ENCODE data around the gene CCR5. TPM values are rescaled to one million over a fixed set of nuclear protein-coding genes. Genes with fewer than 3 reads are reported as not detected.

Gene CCR5
- total RNA-seq, 4 donors from 2014 or later = 0.66 to 1.7 (median 1.1) TPM

DNA sequence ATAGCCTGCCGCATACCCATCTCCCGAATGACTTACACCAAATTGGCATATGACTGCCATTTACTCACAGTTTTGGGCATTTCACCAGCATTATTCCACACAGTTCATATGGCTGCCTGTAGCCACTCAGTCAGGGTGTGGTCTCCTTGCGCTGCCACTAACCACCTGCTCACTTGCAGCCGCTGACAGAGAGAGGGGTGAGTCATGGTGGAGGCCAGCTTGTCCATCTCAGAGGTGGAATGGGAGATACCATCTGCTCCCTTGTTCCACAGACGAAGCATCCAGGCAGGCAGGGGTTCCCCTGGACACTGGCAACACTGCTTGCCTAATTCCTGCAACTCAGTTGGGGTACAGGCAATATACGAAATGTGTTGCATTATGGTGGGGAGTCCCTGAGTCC, 51.9 kb downstream of the CCR5 start:
- Histone ChIP-seq H3K36me3 (no peaks in the 10 kb centered on the region), H3K4me3 (no peak overlapping the region), H3K27ac (no peak overlapping the region), H3K9me3 (no peaks in the 10 kb centered on the region), H3K27me3 (no peaks in the 10 kb centered on the region), H3K4me1 (no peaks in the 10 kb centered on the region)
- TF ChIP-seq, protein P1, sequence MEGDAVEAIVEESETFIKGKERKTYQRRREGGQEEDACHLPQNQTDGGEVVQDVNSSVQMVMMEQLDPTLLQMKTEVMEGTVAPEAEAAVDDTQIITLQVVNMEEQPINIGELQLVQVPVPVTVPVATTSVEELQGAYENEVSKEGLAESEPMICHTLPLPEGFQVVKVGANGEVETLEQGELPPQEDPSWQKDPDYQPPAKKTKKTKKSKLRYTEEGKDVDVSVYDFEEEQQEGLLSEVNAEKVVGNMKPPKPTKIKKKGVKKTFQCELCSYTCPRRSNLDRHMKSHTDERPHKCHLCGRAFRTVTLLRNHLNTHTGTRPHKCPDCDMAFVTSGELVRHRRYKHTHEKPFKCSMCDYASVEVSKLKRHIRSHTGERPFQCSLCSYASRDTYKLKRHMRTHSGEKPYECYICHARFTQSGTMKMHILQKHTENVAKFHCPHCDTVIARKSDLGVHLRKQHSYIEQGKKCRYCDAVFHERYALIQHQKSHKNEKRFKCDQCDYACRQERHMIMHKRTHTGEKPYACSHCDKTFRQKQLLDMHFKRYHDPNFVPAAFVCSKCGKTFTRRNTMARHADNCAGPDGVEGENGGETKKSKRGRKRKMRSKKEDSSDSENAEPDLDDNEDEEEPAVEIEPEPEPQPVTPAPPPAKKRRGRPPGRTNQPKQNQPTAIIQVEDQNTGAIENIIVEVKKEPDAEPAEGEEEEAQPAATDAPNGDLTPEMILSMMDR (IDR thresholded peaks at IDR 0.05) = no peak
- no peak for TF ChIP-seq POLR2A (IDR thresholded peaks at IDR 0.05)
- DNase-seq = peak in 1 of 3 donors; percentile 67

DNA sequence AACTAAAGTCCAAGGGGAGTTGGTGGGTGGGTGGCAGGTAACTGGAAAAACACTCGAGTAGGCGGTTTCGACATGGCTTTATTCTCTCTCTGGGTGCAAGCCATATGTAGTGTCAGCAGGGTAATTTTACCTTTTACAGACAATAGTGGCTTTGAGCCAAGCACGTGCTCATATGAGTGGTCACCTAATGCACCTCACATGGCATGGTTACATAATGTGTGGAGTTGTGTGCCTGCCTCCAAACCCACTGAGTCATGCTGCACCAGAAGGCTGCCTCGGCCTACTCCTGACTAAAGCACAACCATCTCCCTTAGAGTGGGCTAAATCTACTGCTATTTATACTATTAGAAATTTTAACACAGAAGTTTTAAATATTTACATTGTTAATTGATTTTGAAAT, 52.8 kb downstream of the CCR5 start:
- Histone ChIP-seq H3K36me3 (no peaks in the 10 kb centered on the region), H3K4me1 (peaks cover 0 to 8% (median 0%) of the 10 kb centered on the region in 4 donors), H3K9me3 (no peaks in the 10 kb centered on the region), H3K27ac (no peak overlapping the region), H3K4me3 (no peak overlapping the region), H3K27me3 (no peaks in the 10 kb centered on the region)
- no peak for DNase-seq
- TF ChIP-seq POLR2A (IDR thresholded peaks at IDR 0.05) = no peak
- TF ChIP-seq, protein P1 (IDR thresholded peaks at IDR 0.05) = no peak

Other genes with a start within 250 kb of the CCR5 start
- 1 to 10 TPM in 3 of 4 donors, under 1 TPM in 1; 0.95 to 6.6 (median 1.5) TPM for gene CCR1, start 162.6 kb upstream of the CCR5 start, total RNA-seq
- not detected for gene CCR3, start 128.5 kb upstream of the CCR5 start, total RNA-seq
- gene CCR2, start 16.8 kb upstream of the CCR5 start, total RNA-seq = 1 to 10 TPM in 1 of 4 donors, under 1 TPM in 2, not detected in 1; 0.70 to 4.1 (median 0.80) TPM
- 10 to 100 TPM in 3 of 4 donors, not detected in 1; 13.5 to 21.2 (median 16.0) TPM for gene CCRL2, start 36.3 kb downstream of the CCR5 start, total RNA-seq
- gene LTF, start 94.0 kb downstream of the CCR5 start, total RNA-seq = 10 to 100 TPM in 1 of 4 donors, 1 to 10 TPM in 1, under 1 TPM in 1, not detected in 1; 0.38 to 12.4 (median 1.1) TPM
- gene RTP3, start 127.0 kb downstream of the CCR5 start, total RNA-seq = not detected
- 10 to 100 TPM in 1 of 4 donors, 1 to 10 TPM in 1, under 1 TPM in 2; 0.35 to 23.9 (median 1.3) TPM for gene LRRC2, start 195.4 kb downstream of the CCR5 start, total RNA-seq
- not detected for gene FAM240A, start 241.6 kb downstream of the CCR5 start, total RNA-seq

All from Peyer's patch (tissue), 4 donors.